Spinal cord (tissue), 10 donors: ENCODE results near the gene IGF2R. TPM values are rescaled to one million over a fixed set of nuclear protein-coding genes. Genes with fewer than 3 reads are reported as not detected.

ENCODE experiments used
- DNase-seq, 6 donors: peaks; one replicate each; pipeline versions ENCODE4 v3.0.0 to v3.0.0-alpha.2; 2013 to 2015; ENCODE audit warnings: low spot score in 6 of 6, low read depth in 4 of 6
- H3K27ac ChIP-seq: one replicate; pipeline ENCODE4 v1.5.1; 2013; ENCODE audit warnings: low read depth, low read length, control low read depth
- H3K27me3 ChIP-seq: one replicate; pipeline ENCODE4 v1.6.1; 2013; ENCODE audit warnings: low read length; ENCODE audit not compliant: control insufficient read depth, insufficient read depth
- H3K36me3 ChIP-seq: one replicate; pipeline ENCODE4 v1.6.1; 2013; ENCODE audit warnings: low read length; ENCODE audit not compliant: control insufficient read depth, insufficient read depth
- H3K4me1 ChIP-seq: one replicate; pipeline ENCODE4 v1.6.1; 2013; ENCODE audit warnings: low read length; ENCODE audit not compliant: control insufficient read depth, insufficient read depth
- H3K4me3 ChIP-seq: one replicate; pipeline ENCODE4 v1.5.1; 2013; ENCODE audit warnings: low read depth, low read length, control low read depth
- H3K9me3 ChIP-seq: one replicate; pipeline ENCODE4 v1.6.1; 2013; ENCODE audit warnings: low read length; ENCODE audit not compliant: control insufficient read depth, insufficient read depth
- WGBS: methylation state at CpG from one replicate; pipeline ENCODE4 v1.1.5; 2013; ENCODE audit warnings: missing lambda C conversion rate; ENCODE audit not compliant: insufficient coverage; 5-methylcytosine and 5-hydroxymethylcytosine counted together
- polyA plus RNA-seq, 2 donors: library from polyadenylated mRNA; unstranded; fragments of 120-200 nt; gene quantifications; one replicate each; pipeline ENCODE4 v1.2.1, GENCODE V29; 2013; ENCODE audit not compliant: insufficient read length in 2 of 2
- total RNA-seq, 2 donors: library from RNA; depleted of rRNA in 1 of 2; stranded (reverse); fragments of 120-200 nt in 1 of 2; fragments of >200 nt in 1 of 2; gene quantifications; one replicate each; pipeline versions ENCODE4 v1.2.3 to v1.2.4, GENCODE V29; 2013 to 2014
- donor health status: healthy.

The IGF2R gene
- total and polyA plus RNA-seq, 4 donors = 23.8 to 53.0 (median 31.1) TPM

DNA sequence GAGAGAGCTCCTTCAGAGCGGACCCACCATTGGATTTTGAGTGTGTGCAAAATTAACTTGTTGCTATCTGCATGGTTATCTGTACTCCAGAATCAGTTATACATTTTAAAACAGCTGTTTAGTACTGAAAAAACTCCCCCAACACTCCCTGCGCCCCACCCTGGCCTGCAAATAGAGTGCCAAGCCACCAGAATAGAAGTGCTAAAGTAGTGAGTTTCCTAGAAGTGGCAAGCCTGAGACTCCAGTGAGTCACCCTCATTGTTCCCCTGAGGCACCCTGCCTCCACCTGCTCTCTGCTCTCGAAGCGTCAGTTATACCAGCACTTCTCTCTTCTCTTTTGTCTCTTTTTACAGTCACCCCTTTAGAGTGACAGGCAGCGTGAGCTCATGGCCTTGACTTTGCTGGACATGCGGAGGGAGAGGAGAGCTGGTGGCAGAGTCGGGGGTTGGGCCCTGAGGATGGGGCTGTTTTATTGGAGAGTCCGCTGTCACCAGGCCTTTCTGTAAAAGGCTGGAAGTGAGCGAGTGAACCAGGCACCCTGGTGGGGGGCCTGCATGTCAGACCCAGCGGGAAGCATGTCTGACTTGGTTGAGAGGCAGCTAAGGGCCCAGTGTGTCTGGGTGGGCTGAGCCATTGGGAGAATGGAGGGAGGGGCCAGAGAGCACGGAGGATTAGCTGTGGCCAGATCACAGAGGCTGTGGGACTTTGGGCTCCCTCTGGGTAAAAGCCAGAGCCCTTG is 10.4 kb downstream of the IGF2R start:
- Histone ChIP-seq H3K4me1 (peaks cover 47% of the 10 kb centered on the region), H3K27me3 (no peaks in the 10 kb centered on the region), H3K36me3 (no peaks in the 10 kb centered on the region), H3K27ac (no peak overlapping the region), H3K9me3 (no peaks in the 10 kb centered on the region), H3K4me3 (no peak overlapping the region)
- WGBS = 77% methylated on average over 6 of the region's 11 CpGs
- DNase-seq = no peak

DNA sequence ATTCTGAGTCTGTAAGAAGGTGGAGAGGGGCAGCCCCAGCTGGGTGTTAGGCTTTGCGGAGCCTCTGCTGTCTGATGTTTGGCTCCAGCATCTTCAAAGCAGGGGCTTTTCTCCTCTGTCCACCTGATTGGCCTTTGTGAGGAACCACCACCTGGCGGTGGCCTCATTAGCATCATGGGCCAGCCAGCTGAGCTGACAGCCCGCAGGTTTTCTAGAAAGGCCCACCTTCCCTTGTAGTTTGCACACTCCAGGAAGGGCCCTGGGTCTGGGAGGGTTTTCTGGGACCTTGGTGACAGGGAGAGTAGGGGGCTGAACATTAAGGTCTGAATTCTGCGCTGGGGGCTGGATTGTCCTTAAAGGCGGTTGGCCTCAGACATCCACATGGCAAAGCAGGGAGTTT is 11.6 kb downstream of the IGF2R start:
- H3K36me3 ChIP-seq = no peaks in the 10 kb centered on the region
- 79% methylated on average over 2 of the region's 5 CpGs for WGBS
- H3K4me3 ChIP-seq = no peak overlapping the region
- no peaks in the 10 kb centered on the region for H3K27me3 ChIP-seq
- no peak overlapping the region for H3K27ac ChIP-seq
- no peak for DNase-seq
- no peaks in the 10 kb centered on the region for H3K9me3 ChIP-seq
- peaks cover 47% of the 10 kb centered on the region for H3K4me1 ChIP-seq

DNA sequence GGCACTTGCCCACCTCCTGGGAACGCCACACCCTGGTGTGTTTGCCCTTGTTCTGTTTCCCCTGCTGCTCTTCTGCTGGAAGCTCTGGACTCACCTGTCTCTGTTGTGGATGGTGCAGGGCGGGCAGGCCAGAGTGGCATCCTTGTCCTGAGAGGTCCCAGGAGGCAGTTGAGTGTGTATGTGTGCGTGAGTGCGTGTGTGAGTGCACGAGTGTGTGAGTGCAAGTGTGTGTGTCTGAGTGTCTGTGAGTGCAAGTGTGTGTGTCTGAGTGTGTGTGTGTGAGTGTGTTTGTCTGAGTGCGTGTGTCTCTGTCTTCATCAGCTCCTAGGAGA is 12.2 kb downstream of the IGF2R start:
- WGBS = 94% methylated on average over 5 of the region's 6 CpGs
- no peaks in the 10 kb centered on the region for H3K27me3 ChIP-seq
- no peaks in the 10 kb centered on the region for H3K36me3 ChIP-seq
- DNase-seq = no peak
- peaks cover 47% of the 10 kb centered on the region for H3K4me1 ChIP-seq
- H3K4me3 ChIP-seq = no peak overlapping the region
- H3K27ac ChIP-seq = no peak overlapping the region
- H3K9me3 ChIP-seq = no peaks in the 10 kb centered on the region

DNA sequence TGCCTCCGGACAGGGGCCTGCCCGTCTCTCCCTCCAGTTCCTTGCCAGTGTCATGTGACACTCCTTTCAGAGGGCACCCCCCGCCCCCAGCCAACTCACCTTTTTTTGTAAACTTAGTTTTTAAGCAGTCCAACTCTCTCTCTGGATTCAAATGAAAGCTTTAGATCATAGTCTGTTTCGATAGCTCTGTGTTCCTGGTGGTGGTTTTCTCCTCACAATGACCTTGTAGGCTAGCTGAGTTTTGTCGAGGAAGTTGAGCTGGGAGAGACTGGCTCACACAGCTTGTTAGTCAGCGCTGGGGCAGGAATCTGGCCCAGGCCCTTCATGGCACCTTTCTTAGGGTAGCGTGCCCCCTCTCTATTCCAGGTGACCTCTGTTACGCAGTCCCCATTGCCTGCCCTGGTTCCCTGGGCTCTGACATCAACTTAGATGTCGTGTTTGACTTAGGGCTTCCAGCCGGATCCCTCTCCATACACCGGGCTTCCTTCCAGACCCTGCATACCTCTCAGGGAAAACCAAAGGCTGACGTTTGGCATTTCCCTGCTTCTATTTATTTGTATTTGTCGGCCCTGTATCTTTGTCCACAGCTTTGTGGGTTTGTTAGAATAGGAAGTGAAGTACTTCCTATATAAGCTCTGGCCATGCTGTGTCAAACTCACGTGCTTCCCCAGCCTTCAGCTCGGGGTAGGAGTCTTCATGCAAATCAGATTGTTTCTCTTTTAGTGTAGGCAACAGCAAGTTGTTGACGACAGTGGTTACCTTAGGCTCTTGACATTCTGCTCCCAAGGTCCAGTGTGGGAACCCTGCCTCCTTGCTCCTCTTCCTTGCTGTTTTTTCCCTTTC is 12.7 kb downstream of the IGF2R start:
- H3K36me3 ChIP-seq = no peaks in the 10 kb centered on the region
- DNase-seq = peak in 1 of 6 donors; percentile 32
- no peak overlapping the region for H3K4me3 ChIP-seq
- H3K4me1 ChIP-seq = peaks cover 47% of the 10 kb centered on the region
- WGBS = 46% methylated on average over 6 of the region's 16 CpGs
- peak overlapping the region; percentile 35 for H3K27ac ChIP-seq
- no peaks in the 10 kb centered on the region for H3K27me3 ChIP-seq
- H3K9me3 ChIP-seq = no peaks in the 10 kb centered on the region

DNA sequence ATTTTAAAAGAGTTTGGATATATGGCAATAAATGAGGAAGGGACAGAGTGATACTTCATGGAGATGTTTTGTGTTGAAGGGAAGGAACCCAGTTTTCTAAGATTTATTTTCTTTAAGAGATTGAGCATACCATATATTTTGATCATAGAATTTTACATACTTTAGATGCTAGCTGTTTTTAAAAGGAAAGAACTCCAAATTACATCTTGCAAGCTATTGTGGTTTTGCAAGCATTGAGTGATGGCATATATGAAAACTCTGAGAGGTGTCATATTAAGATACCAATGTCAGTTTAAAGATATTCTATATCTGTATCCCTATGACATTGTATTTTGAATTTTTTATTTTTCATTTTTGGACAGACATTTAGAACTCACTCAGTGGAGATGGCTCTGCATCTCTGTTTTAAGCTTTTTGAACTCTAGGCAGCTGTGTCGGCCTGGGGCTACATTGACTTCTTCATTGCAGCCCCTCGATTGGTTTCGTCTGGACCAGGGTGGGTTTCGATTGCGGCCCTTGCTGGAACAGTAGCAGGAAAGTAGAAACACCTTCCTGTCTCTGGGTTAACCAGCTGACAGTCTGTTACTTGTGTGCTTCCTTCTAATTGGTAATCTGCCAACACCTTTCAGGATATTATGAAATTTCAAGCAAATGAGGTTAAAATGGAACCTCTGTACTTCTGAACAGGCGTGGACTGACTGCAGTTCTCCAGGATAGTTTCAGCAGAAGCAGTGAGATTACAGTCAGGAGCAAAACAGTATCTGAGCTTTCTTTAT is 14.0 kb downstream of the IGF2R start:
- Histone ChIP-seq H3K9me3 (no peaks in the 10 kb centered on the region), H3K27ac (no peak overlapping the region), H3K36me3 (no peaks in the 10 kb centered on the region), H3K4me3 (no peak overlapping the region), H3K4me1 (peaks cover 38% of the 10 kb centered on the region), H3K27me3 (no peaks in the 10 kb centered on the region)
- DNase-seq = peak in 1 of 6 donors; percentile 6
- WGBS = 86% methylated on average over 6 of the region's 6 CpGs

DNA sequence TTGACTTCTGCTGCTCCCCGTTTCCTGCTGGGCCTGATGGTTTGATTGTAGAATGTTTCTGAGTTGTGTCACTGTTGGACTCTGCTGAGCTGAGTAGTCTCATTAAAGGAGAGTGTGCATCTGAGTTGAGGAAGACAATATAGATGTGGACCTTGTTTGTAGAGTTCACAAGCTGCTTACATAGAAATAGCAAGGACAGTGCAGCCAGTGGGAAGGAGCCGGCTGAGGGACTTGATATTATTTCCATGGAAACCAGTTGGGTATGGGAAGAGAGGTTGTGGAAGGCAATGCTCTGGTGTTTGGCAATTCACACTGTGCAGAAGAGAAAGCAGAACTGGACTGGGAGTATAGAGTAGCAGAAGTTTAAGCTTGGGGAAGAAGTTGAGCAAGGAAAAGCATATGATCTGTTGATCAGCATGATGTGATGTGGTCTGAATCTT is 14.8 kb downstream of the IGF2R start:
- Histone ChIP-seq H3K9me3 (no peaks in the 10 kb centered on the region), H3K27ac (no peak overlapping the region), H3K4me1 (peaks cover 33% of the 10 kb centered on the region), H3K36me3 (no peaks in the 10 kb centered on the region), H3K4me3 (no peak overlapping the region), H3K27me3 (no peaks in the 10 kb centered on the region)
- DNase-seq = peak in 2 of 6 donors; percentile 35 to 47
- 25% methylated on average over 2 of the region's 2 CpGs for WGBS

DNA sequence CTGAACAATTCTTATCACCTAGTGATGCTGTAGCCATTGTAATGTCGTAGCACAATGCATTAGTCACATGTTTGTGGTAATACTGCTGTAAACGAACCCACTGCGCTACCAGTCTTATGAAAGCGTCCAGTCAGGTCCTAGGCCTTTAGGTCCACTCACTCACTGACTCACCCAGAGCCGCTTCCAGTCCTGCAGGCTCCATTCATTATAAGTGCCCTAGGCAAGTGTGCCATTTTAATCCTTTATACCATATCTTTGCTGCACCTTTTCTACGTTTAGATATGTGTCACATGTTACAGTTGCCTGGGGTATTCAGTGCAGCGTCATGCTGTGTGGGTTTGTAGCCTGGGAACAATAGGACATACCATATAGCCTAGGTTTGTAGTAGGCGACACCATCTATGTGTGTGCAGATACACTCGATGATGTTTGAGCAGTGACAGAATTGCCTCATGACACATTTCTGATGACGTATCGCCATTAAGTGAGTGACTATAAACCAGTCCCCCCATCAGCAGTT is 15.4 kb downstream of the IGF2R start:
- 91% methylated on average over 4 of the region's 11 CpGs for WGBS
- no peaks in the 10 kb centered on the region for H3K27me3 ChIP-seq
- no peaks in the 10 kb centered on the region for H3K36me3 ChIP-seq
- no peak overlapping the region for H3K4me3 ChIP-seq
- no peak for DNase-seq
- H3K27ac ChIP-seq = peak overlapping the region; percentile 20
- H3K9me3 ChIP-seq = no peaks in the 10 kb centered on the region
- H3K4me1 ChIP-seq = peaks cover 29% of the 10 kb centered on the region

DNA sequence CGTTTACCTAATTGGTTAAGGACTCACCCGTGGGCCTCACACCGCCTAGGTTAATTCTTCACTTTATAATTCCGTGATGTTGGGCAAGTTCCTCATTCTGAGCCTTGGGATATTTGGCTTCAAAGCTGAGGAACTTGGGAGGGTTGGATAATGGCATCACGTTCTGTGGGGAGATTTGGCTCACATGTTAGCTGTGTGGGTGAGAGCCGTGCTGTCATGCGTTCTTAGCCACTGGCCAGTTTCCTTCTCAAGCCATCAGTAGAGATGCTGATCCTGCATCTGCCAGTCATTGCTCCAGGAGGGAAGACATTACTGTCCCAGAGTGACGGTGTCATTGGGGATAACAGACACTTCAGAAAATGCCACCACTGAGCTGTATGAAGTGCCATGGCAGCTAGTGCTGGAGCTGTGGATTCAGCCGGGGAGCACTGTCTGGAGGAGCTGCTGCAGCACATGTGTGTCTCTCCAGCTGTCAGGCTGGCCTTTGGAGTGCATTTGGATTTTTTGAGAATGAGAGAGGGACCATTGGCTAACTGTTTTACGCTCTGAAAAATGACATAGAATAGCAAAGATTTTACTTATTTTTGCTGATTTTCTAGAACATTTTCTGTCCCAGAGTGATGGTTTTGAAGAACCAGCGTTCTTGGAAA is 16.5 kb downstream of the IGF2R start:
- no peak for DNase-seq
- Histone ChIP-seq H3K36me3 (no peaks in the 10 kb centered on the region), H3K4me1 (peaks cover 25% of the 10 kb centered on the region), H3K27ac (no peak overlapping the region), H3K27me3 (no peaks in the 10 kb centered on the region), H3K9me3 (no peaks in the 10 kb centered on the region), H3K4me3 (no peak overlapping the region)
- WGBS = 78% methylated on average over 8 of the region's 11 CpGs

DNA sequence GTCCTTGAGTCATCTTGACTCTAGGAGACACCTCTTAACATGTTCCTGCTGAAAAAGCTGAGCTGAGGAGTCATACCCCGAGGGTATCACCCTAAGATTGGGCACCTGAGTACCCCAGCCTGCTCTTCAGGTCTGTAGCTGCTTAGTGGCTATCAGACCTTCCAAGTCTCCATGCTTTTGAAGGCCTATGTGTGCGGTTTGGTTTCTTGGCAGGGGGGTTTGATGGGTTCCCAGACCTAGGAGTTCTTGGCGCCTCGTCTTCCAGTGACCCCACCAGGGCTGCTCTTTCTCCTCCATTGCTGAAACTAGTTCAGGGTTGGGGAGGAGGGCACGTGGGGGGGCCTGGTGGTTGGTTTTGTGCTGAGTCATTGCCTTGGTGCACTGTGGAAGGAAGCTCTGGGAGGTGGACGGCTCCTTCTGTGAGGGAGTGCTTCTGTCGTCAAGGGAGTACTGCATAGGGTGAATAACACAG is 20.1 kb downstream of the IGF2R start:
- no peaks in the 10 kb centered on the region for H3K9me3 ChIP-seq
- H3K36me3 ChIP-seq = no peaks in the 10 kb centered on the region
- H3K4me1 ChIP-seq = peaks cover 7% of the 10 kb centered on the region
- H3K27me3 ChIP-seq = no peaks in the 10 kb centered on the region
- no peak overlapping the region for H3K27ac ChIP-seq
- no peak for DNase-seq
- no peak overlapping the region for H3K4me3 ChIP-seq
- WGBS = 89% methylated on average over 5 of the region's 7 CpGs
